ENCODE measurements around the gene TRPV5. TPM values are rescaled to one million over a fixed set of nuclear protein-coding genes. Genes with fewer than 3 reads are reported as not detected.

Gene TRPV5
- total RNA-seq, 4 donors from 2014 or later: 0.31 TPM; not detected in 3

GRCh38 chr7:142878315-142878714 lies 55.2 kb downstream of the TRPV5 start:
- no peaks in the 10 kb centered on the region for H3K36me3 ChIP-seq

GRCh38 chr7:142876991-142877910 lies 56.3 kb downstream of the TRPV5 start:
- WGBS, 2 donors (ENCODE audit: low coverage in 1 of 2): 40% methylated on average over 1 to 2 of the region's 18 CpGs
- H3K27me3 ChIP-seq: peaks cover 56% of the 10 kb centered on the region

More at GRCh38 chr7:142878315-142878714, 55.2 kb downstream of the TRPV5 start:
- ATAC-seq: no peak
- no peak overlapping the region for H3K27ac ChIP-seq
- H3K27me3 ChIP-seq: peaks cover 65% of the 10 kb centered on the region
- TF ChIP-seq POLR2AphosphoS5 (IDR thresholded peaks at IDR 0.05) (no peak), POLR2A (IDR thresholded peaks at IDR 0.05) (no peak), EP300 (IDR thresholded peaks at IDR 0.05) (no peak), CTCF (IDR thresholded peaks at IDR 0.05) (no peak)
- no peaks in the 10 kb centered on the region for H3K4me1 ChIP-seq
- H3K9me3 ChIP-seq: no peaks in the 10 kb centered on the region
- no peak overlapping the region for H3K4me3 ChIP-seq
- 60 to 100% methylated on average over 1 to 3 of the region's 3 CpGs for WGBS, 2 donors (ENCODE audit: low coverage in 1 of 2)

GRCh38 chr7:142876236-142876960 lies 57.1 kb downstream of the TRPV5 start:
- H3K27me3 ChIP-seq: peaks cover 47% of the 10 kb centered on the region
- no peak for ATAC-seq
- H3K27ac ChIP-seq: no peak overlapping the region
- no peaks in the 10 kb centered on the region for H3K9me3 ChIP-seq
- 59% methylated on average over 5 of the region's 9 CpGs; no CpG with 5 or more reads in 1 of the 2 donors for WGBS, 2 donors (ENCODE audit: low coverage in 1 of 2)
- H3K4me1 ChIP-seq: no peaks in the 10 kb centered on the region
- TF ChIP-seq POLR2AphosphoS5 (IDR thresholded peaks at IDR 0.05): no peak
- no peak for TF ChIP-seq CTCF (IDR thresholded peaks at IDR 0.05)
- no peak for TF ChIP-seq EP300 (IDR thresholded peaks at IDR 0.05)
- no peak for TF ChIP-seq POLR2A (IDR thresholded peaks at IDR 0.05)
- no peaks in the 10 kb centered on the region for H3K36me3 ChIP-seq
- H3K4me3 ChIP-seq: no peak overlapping the region

More at GRCh38 chr7:142876991-142877910, 56.3 kb downstream of the TRPV5 start:
- Histone ChIP-seq H3K36me3 (no peaks in the 10 kb centered on the region), H3K4me3 (no peak overlapping the region), H3K27ac (no peak overlapping the region), H3K4me1 (no peaks in the 10 kb centered on the region), H3K9me3 (no peaks in the 10 kb centered on the region)
- TF ChIP-seq POLR2A (IDR thresholded peaks at IDR 0.05) (no peak), EP300 (IDR thresholded peaks at IDR 0.05) (no peak), POLR2AphosphoS5 (IDR thresholded peaks at IDR 0.05) (no peak), CTCF (IDR thresholded peaks at IDR 0.05) (no peak)
- ATAC-seq: no peak

- Histone ChIP-seq H3K27me3 (peaks cover 38% of the 10 kb centered on the region), H3K36me3 (no peaks in the 10 kb centered on the region), H3K4me1 (no peaks in the 10 kb centered on the region), H3K9me3 (no peaks in the 10 kb centered on the region), H3K4me3 (no peak overlapping the region), H3K27ac (no peak overlapping the region)
- TF ChIP-seq POLR2AphosphoS5 (IDR thresholded peaks at IDR 0.05): no peak
- TF ChIP-seq CTCF (IDR thresholded peaks at IDR 0.05): no peak
- TF ChIP-seq EP300 (IDR thresholded peaks at IDR 0.05): no peak
- TF ChIP-seq POLR2A (IDR thresholded peaks at IDR 0.05): no peak
- no CpG with 5 or more reads among the region's 14 CpGs for WGBS, 2 donors (ENCODE audit: low coverage in 1 of 2)
- ATAC-seq: no peak
Measured at GRCh38 chr7:142875456-142875855, 58.1 kb downstream of the TRPV5 start.
